ENCODE results near the gene CIB4. TPM values are rescaled to one million over a fixed set of nuclear protein-coding genes. Genes with fewer than 3 reads are reported as not detected.

The CIB4 gene
- total and polyA plus RNA-seq, 9 of the 15 experiments (the other 6 are each of a cell fraction or from before 2014, with no cell fraction given) = not detected

DNA sequence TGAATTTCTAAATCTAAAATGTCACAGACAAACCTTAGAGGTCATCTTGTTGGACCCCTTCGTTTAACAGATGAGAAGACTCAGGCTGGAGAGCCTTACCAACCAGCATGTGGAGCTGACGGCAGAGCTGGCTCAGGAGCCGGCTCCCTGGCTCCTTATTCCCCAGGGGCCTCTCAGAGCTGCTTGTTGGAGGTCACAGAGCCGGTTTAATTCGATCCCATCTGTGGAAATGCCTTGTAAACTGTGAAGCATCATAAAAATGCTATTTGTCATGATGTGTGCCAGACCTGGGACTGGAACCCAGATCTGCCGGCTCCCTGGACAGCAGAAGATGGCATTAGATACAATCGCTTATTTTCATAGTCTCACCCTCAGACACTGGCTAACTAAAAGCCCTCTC is 8.2 kb upstream of the CIB4 start:
- DNase-seq (ENCODE audit: extremely low read depth in 1 of 4, low spot score in 3 of 4) = no peak
- H4K20me1 ChIP-seq (replicated peaks; ENCODE audit: control insufficient read depth, insufficient read depth, low read length) = no peaks in the 10 kb centered on the region
- no TSS peak for BruUV-seq (replicated peaks)
- FAIRE-seq = no peak
- H3K27me3 ChIP-seq (ENCODE audit: control insufficient read depth in 2 of 2, insufficient read depth in 2 of 2, low read length in 2 of 2) = peaks cover 32 to 81% of the 10 kb centered on the region in 2 experiments
- intact Hi-C loops (cut with micrococcal nuclease) (no loop called here), in situ Hi-C loops (cut with MboI) (no loop called here)
- WGBS (ENCODE audit: insufficient coverage, low coverage, missing lambda C conversion rate) = 0% methylated on average over 7 of the region's 7 CpGs
- H2AFZ ChIP-seq (ENCODE audit: low read depth, low read length) = no peak overlapping the region
- no peaks in the 10 kb centered on the region for H3K79me2 ChIP-seq (ENCODE audit: control insufficient read depth, insufficient read depth, low read length)
- POLR2A ChIA-PET = interaction anchor here (1.1 kb wide), 1 partner anchor 15 kb away, joined by 3 read pairs; no protein-coding TSS in a partner anchor
- no peak overlapping the region for H3K4me2 ChIP-seq (ENCODE audit: insufficient read depth, low read length)
- 0 out of 2 replicates have a peak, but pooled peaks cover 2% of the 10 kb centered on the region for H3K9me3 ChIP-seq (replicated peaks; ENCODE audit: control insufficient read depth, insufficient read depth, low read depth, low read length)
- no peak overlapping the region for H3K27ac ChIP-seq (ENCODE audit: extremely low read depth, low read depth, low read length)
- CTCF ChIA-PET (ENCODE audit: low intra/inter-chr PET ratio) = no interaction called here
- H3K9me1 ChIP-seq (ENCODE audit: control insufficient read depth, insufficient read depth, low read length) = no peaks in the 10 kb centered on the region
- H3K4me1 ChIP-seq (replicated peaks in 1 of 2; ENCODE audit: control insufficient read depth in 2 of 2, insufficient read depth in 2 of 2, low read length in 2 of 2) = 0 out of 5 replicates have a peak, but pooled peaks cover 0 to 3% of the 10 kb centered on the region in 2 experiments
- H3K9ac ChIP-seq (ENCODE audit: insufficient read depth in 1 of 2, low read depth in 2 of 2, low read length in 2 of 2) = no peak overlapping the region
- no peak overlapping the region for H3K4me3 ChIP-seq
- no peaks in the 10 kb centered on the region for H3K36me3 ChIP-seq (ENCODE audit: control insufficient read depth, insufficient read depth, low read length)
- no peak for ATAC-seq
- TF ChIP-seq JUNB (CRISPR knock-in tag; conservative IDR thresholded peaks at IDR 0.05) (no peak), HLTF (IDR thresholded peaks at IDR 0.05) (no peak), BCL6 (CRISPR knock-in tag; IDR thresholded peaks at IDR 0.05) (no peak), SIN3B (IDR thresholded peaks at IDR 0.05; ENCODE audit: low read depth) (no peak), ZNF76 (CRISPR knock-in tag; IDR thresholded peaks at IDR 0.05; ENCODE audit: borderline replicate concordance) (no peak), RB1 (IDR thresholded peaks at IDR 0.05; ENCODE audit: low read depth) (no peak), MTF1 (CRISPR knock-in tag; IDR thresholded peaks at IDR 0.05; ENCODE audit: borderline replicate concordance) (no peak)
- TF ChIP-seq, protein P1, sequence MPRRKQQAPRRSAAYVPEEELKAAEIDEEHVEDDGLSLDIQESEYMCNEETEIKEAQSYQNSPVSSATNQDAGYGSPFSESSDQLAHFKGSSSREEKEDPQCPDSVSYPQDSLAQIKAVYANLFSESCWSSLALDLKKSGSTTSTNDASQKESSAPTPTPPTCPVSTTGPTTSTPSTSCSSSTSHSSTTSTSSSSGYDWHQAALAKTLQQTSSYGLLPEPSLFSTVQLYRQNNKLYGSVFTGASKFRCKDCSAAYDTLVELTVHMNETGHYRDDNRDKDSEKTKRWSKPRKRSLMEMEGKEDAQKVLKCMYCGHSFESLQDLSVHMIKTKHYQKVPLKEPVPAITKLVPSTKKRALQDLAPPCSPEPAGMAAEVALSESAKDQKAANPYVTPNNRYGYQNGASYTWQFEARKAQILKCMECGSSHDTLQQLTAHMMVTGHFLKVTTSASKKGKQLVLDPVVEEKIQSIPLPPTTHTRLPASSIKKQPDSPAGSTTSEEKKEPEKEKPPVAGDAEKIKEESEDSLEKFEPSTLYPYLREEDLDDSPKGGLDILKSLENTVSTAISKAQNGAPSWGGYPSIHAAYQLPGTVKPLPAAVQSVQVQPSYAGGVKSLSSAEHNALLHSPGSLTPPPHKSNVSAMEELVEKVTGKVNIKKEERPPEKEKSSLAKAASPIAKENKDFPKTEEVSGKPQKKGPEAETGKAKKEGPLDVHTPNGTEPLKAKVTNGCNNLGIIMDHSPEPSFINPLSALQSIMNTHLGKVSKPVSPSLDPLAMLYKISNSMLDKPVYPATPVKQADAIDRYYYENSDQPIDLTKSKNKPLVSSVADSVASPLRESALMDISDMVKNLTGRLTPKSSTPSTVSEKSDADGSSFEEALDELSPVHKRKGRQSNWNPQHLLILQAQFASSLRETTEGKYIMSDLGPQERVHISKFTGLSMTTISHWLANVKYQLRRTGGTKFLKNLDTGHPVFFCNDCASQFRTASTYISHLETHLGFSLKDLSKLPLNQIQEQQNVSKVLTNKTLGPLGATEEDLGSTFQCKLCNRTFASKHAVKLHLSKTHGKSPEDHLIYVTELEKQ (CRISPR knock-in tag; IDR thresholded peaks at IDR 0.05) = no peak
- TF ChIP-seq, protein P2, sequence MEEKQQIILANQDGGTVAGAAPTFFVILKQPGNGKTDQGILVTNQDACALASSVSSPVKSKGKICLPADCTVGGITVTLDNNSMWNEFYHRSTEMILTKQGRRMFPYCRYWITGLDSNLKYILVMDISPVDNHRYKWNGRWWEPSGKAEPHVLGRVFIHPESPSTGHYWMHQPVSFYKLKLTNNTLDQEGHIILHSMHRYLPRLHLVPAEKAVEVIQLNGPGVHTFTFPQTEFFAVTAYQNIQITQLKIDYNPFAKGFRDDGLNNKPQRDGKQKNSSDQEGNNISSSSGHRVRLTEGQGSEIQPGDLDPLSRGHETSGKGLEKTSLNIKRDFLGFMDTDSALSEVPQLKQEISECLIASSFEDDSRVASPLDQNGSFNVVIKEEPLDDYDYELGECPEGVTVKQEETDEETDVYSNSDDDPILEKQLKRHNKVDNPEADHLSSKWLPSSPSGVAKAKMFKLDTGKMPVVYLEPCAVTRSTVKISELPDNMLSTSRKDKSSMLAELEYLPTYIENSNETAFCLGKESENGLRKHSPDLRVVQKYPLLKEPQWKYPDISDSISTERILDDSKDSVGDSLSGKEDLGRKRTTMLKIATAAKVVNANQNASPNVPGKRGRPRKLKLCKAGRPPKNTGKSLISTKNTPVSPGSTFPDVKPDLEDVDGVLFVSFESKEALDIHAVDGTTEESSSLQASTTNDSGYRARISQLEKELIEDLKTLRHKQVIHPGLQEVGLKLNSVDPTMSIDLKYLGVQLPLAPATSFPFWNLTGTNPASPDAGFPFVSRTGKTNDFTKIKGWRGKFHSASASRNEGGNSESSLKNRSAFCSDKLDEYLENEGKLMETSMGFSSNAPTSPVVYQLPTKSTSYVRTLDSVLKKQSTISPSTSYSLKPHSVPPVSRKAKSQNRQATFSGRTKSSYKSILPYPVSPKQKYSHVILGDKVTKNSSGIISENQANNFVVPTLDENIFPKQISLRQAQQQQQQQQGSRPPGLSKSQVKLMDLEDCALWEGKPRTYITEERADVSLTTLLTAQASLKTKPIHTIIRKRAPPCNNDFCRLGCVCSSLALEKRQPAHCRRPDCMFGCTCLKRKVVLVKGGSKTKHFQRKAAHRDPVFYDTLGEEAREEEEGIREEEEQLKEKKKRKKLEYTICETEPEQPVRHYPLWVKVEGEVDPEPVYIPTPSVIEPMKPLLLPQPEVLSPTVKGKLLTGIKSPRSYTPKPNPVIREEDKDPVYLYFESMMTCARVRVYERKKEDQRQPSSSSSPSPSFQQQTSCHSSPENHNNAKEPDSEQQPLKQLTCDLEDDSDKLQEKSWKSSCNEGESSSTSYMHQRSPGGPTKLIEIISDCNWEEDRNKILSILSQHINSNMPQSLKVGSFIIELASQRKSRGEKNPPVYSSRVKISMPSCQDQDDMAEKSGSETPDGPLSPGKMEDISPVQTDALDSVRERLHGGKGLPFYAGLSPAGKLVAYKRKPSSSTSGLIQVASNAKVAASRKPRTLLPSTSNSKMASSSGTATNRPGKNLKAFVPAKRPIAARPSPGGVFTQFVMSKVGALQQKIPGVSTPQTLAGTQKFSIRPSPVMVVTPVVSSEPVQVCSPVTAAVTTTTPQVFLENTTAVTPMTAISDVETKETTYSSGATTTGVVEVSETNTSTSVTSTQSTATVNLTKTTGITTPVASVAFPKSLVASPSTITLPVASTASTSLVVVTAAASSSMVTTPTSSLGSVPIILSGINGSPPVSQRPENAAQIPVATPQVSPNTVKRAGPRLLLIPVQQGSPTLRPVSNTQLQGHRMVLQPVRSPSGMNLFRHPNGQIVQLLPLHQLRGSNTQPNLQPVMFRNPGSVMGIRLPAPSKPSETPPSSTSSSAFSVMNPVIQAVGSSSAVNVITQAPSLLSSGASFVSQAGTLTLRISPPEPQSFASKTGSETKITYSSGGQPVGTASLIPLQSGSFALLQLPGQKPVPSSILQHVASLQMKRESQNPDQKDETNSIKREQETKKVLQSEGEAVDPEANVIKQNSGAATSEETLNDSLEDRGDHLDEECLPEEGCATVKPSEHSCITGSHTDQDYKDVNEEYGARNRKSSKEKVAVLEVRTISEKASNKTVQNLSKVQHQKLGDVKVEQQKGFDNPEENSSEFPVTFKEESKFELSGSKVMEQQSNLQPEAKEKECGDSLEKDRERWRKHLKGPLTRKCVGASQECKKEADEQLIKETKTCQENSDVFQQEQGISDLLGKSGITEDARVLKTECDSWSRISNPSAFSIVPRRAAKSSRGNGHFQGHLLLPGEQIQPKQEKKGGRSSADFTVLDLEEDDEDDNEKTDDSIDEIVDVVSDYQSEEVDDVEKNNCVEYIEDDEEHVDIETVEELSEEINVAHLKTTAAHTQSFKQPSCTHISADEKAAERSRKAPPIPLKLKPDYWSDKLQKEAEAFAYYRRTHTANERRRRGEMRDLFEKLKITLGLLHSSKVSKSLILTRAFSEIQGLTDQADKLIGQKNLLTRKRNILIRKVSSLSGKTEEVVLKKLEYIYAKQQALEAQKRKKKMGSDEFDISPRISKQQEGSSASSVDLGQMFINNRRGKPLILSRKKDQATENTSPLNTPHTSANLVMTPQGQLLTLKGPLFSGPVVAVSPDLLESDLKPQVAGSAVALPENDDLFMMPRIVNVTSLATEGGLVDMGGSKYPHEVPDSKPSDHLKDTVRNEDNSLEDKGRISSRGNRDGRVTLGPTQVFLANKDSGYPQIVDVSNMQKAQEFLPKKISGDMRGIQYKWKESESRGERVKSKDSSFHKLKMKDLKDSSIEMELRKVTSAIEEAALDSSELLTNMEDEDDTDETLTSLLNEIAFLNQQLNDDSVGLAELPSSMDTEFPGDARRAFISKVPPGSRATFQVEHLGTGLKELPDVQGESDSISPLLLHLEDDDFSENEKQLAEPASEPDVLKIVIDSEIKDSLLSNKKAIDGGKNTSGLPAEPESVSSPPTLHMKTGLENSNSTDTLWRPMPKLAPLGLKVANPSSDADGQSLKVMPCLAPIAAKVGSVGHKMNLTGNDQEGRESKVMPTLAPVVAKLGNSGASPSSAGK (IDR thresholded peaks at IDR 0.05) = no peak
